ENCODE measurements around the gene RANBP6.
A peak's percentile ranks its signal among the peaks of the same experiment; 100 is the strongest.

RANBP6 gene

GRCh38 chr9:6007058-6007769 lies 8.2 kb downstream of the RANBP6 start:
- DNase-seq = peak; percentile 76 to 85 (median 82)

- no peak for DNase-seq
Observed at GRCh38 chr9:6006749-6007057, 8.7 kb downstream of the RANBP6 start.

DNA sequence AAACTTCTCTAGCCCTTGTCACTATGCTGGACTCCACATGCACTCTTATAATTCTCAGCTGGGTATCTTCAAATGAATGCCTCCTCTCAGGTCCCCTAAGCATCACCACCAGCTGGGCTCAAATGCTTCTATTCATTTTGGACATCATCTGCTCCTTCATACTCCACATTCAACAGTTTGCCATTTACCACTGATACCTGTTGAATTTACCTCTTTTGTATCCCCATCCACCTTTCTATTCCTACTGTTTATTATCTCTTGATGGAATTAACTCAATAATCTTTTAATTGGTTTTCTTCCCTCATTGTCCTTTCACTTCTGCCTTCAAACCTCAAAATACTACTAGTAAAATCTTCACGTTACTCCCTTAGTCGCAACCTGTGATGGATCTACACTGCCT lies 14.5 kb downstream of the RANBP6 start:
- DNase-seq = peak in 1 of 3 experiments; percentile 26

GRCh38 chr9:5999443-6000101 lies 15.9 kb downstream of the RANBP6 start:
- DNase-seq = peak in 1 of 3 experiments; percentile 26

GRCh38 chr9:5994493-5994892 lies 20.9 kb downstream of the RANBP6 start:
- no peak for DNase-seq

- DNase-seq = no peak
Observed at GRCh38 chr9:5988265-5988664, 27.2 kb downstream of the RANBP6 start.

GRCh38 chr9:5983042-5983441 lies 32.4 kb downstream of the RANBP6 start:
- DNase-seq = no peak

GRCh38 chr9:5982317-5982716 lies 33.1 kb downstream of the RANBP6 start:
- no peak for DNase-seq

GRCh38 chr9:5978523-5978922 lies 36.9 kb downstream of the RANBP6 start:
- DNase-seq = no peak

DNA sequence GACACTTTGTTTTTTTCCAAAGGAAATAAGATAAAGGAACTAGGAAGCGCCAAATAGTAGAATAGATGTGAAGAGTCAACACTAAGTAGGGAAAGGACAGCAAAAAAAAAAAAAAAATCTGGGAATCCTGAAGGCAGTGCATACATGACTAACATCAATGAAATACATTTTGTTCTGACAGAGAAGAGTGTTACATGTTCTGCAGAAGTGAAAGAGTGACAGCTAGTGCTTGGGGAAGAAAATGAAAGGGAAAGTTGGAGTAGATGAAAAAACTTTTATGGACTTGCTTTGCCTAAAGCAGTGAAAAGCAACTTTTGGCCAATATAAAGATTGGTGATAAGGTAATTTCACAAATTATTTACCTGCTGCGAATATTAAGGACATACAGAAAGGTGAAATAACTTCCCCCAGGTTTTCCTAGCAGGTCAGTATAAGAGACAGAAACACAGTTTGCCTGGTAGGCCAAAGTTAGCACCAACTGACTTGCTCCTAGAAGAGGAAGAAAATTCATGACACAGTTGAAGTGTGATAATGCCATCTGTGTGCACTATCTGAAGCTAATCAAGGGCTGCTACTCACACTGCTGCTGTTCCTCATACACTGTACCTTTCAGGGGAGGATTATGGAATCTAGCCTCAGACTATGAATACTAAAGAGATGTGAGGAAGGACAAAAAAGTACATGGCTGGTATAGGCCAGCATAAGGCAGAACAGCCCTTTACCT lies 38.6 kb downstream of the RANBP6 start:
- DNase-seq = no peak

DNA sequence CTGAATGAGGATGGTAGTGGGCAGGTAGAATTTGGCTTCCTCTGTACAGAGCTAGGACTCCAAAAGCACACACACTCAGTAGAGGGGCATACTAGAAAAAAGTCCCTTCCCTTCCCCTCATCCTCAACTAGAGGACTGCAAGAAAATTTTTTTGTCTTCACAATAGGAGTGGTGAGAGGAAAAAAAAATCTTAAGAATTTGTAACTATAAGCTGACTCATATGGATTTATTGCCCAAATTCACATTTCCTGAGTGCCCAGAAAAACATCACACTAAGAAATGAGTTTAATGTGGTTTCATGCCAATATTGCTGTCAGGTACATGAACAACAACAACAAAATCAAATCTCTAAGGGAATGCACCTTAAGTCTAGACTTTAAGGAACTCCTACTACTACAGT lies 43.7 kb downstream of the RANBP6 start:
- DNase-seq = no peak
